Spleen (tissue), 7 donors: Measurements from ENCODE around the gene EPHX1.
"Not testable (repeated sequence)": the region's sequence is repeated elsewhere in the genome, so short reads cannot be mapped to it uniquely, and the experiment has no call there.

Experiments
- POLR2A ChIP-seq, 3 donors: fragments of 450-650 bp; IDR thresholded peaks; one replicate each; pipeline ENCODE4 v1.5.1; 2017; ENCODE audit warnings: antibody characterized with exemption in 3 of 3, mild to moderate bottlenecking in 1 of 3
- POLR2AphosphoS5 ChIP-seq, 3 donors: sonication (generic); formaldehyde crosslinking; IDR thresholded peaks; one replicate each; pipeline ENCODE4 v1.5.1; 2017; ENCODE audit warnings: antibody characterized with exemption in 3 of 3
- TF ChIP-seq, protein P1 (sequence below), 11 experiments: fragments of 200-600 bp in 7 of 11; fragments of 450-650 bp in 4 of 11; sonication (generic) in 4 of 11; IDR thresholded peaks in 8 of 11; conservative IDR thresholded peaks in 3 of 11; 1 replicate in 7 of 11; 2 replicates in 4 of 11; pipeline versions ENCODE4 v1.4.0 to v1.8.0; 2016 to 2021; ENCODE audit warnings: antibody characterized with exemption in 11 of 11, inconsistent platforms in 4 of 11, mild to moderate bottlenecking in 1 of 11
- donor health status: DM: no; HTN: no; CAD: no; lungs with moderate emphysema.
- donor health status: DM: no; HTN: no; CAD: no.
- donor health status: DM: no; HTN: no; CAD: no.

DNA sequence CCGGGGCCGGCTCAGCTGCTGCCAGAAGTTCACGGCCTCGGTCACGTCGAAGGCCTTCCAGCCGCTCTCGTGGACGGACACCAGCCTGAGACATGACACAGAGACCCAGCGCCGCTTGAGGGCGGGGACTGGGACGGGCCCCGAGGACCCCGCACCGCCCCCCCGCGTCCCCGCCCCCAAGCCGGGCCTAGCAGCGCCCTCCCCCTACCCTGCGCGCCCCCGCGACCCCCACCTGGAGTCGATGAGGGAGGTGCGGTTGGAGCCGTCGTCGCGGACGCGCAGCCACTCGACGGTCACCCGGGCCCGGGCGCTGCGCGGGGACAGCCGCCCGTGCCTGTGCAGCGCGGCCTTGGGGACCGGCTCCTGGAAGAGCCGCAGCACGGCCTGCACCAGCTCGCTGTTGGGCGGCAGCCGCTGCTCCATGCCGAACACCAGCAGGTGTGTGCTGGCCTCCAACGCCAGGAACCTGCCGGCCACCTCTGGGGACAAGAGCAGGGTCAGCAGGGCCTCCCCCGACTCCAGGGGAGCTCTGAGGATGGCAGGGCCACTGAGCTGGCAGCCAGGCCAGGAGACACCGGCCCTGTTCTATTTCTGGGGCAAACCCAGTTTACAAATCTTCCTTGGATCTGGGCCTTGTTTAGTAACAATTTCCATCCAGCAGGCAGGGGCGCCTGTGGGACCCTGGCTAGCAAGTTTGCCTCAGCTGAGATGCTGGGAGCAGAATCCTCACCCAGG lies 77.8 kb downstream of the EPHX1 start:
- TF ChIP-seq, protein P1, sequence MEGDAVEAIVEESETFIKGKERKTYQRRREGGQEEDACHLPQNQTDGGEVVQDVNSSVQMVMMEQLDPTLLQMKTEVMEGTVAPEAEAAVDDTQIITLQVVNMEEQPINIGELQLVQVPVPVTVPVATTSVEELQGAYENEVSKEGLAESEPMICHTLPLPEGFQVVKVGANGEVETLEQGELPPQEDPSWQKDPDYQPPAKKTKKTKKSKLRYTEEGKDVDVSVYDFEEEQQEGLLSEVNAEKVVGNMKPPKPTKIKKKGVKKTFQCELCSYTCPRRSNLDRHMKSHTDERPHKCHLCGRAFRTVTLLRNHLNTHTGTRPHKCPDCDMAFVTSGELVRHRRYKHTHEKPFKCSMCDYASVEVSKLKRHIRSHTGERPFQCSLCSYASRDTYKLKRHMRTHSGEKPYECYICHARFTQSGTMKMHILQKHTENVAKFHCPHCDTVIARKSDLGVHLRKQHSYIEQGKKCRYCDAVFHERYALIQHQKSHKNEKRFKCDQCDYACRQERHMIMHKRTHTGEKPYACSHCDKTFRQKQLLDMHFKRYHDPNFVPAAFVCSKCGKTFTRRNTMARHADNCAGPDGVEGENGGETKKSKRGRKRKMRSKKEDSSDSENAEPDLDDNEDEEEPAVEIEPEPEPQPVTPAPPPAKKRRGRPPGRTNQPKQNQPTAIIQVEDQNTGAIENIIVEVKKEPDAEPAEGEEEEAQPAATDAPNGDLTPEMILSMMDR (IDR thresholded peaks at IDR 0.05 in 8 of 11, conservative IDR thresholded peaks at IDR 0.05 in 3 of 11): not testable (repeated sequence)
- TF ChIP-seq POLR2AphosphoS5, POLR2A (IDR thresholded peaks at IDR 0.05): not testable (repeated sequence)
